Fibroblast of upper back skin (primary cell): ENCODE results near the gene ANKZF1.
"Not testable (repeated sequence)": the region's sequence is repeated elsewhere in the genome, so short reads cannot be mapped to it uniquely, and the experiment has no call there.

Experiments used
- DNase-seq: peaks from one replicate; pipeline ENCODE4 v3.0.0-alpha.2; 2013

Gene ANKZF1

GRCh38 chr2:219229305-219230058 is at the start of gene ANKZF1, which contains the start of gene ATG9A:
TSS of gene ANKZF1 (plus strand) at chr2:219229806. CDS start at chr2:219230258, 452 bp downstream.
TSS of gene ATG9A (minus strand) at chr2:219229636. CDS start at chr2:219228024, 1,612 bp downstream.
- peak; percentile 99 for DNase-seq

GRCh38 chr2:219180961-219181360 is 48.6 kb upstream of the ANKZF1 start:
- DNase-seq: no peak

- DNase-seq: no peak
Observed at GRCh38 chr2:219181531-219181930, 48.1 kb upstream of the ANKZF1 start.

- no peak for DNase-seq
Observed at GRCh38 chr2:219182331-219183150, 47.1 kb upstream of the ANKZF1 start.

GRCh38 chr2:219183151-219183772 is 46.3 kb upstream of the ANKZF1 start:
- no peak for DNase-seq

- no peak for DNase-seq
Observed at GRCh38 chr2:219184121-219184520, 45.5 kb upstream of the ANKZF1 start.

GRCh38 chr2:219186754-219187456 is 42.7 kb upstream of the ANKZF1 start:
- DNase-seq: no peak

- no peak for DNase-seq
Observed at GRCh38 chr2:219197388-219197787, 32.2 kb upstream of the ANKZF1 start.

- DNase-seq: no peak
Observed at GRCh38 chr2:219198974-219199373, 30.6 kb upstream of the ANKZF1 start.

GRCh38 chr2:219199470-219200211 is 30.0 kb upstream of the ANKZF1 start:
- DNase-seq: no peak

- DNase-seq: not testable (repeated sequence)
Observed at GRCh38 chr2:219200502-219201326, 28.9 kb upstream of the ANKZF1 start.

GRCh38 chr2:219201331-219201730 is 28.3 kb upstream of the ANKZF1 start:
- DNase-seq: not testable (repeated sequence)

GRCh38 chr2:219204425-219205164 is 25.0 kb upstream of the ANKZF1 start:
- no peak for DNase-seq

- no peak for DNase-seq
Observed at GRCh38 chr2:219205165-219205538, 24.5 kb upstream of the ANKZF1 start.

GRCh38 chr2:219205981-219206327 is 23.7 kb upstream of the ANKZF1 start:
- no peak for DNase-seq

- peak; percentile 91 for DNase-seq
Observed at GRCh38 chr2:219206328-219207133, 23.1 kb upstream of the ANKZF1 start, which contains the start of gene ZFAND2B. TSS of gene ZFAND2B (plus strand) at chr2:219206782. CDS start at chr2:219206988, 206 bp downstream.

GRCh38 chr2:219207134-219207883 is 22.3 kb upstream of the ANKZF1 start:
- no peak for DNase-seq

GRCh38 chr2:219207884-219208740 is 21.5 kb upstream of the ANKZF1 start:
- peak; percentile 28 for DNase-seq
